Panc1 (cell line): ENCODE measurements around the gene PPP1R9A. TPM values are rescaled to one million over a fixed set of nuclear protein-coding genes. Genes with fewer than 3 reads are reported as not detected.
"Not testable (repeated sequence)": the region's sequence is repeated elsewhere in the genome, so short reads cannot be mapped to it uniquely, and the experiment has no call there.

ENCODE experiments used
- ATAC-seq: fragments of 200-7000 bp; cut with Tn5 transposase; 2 replicates; pipeline ENCODE4 v1.9.1; 2020; ENCODE audit warnings: mild to moderate bottlenecking, moderate library complexity
- BruUV-seq: library from RNA; stranded (reverse); fragments of 400-500 nt; replicated peaks from 2 replicates; lab custom pipeline; 2021; lab: Mats Ljungman, UMichigan
- CTCF ChIA-PET: fragments of 300-600 bp; sonication (Branson Sonifier 250); formaldehyde crosslinking; loops from one replicate; lab custom pipeline; 2022; ENCODE audit warnings: antibody characterized with exemption; lab: Charles Lee
- POLR2A ChIA-PET: fragments of 300-600 bp; sonication (Branson Sonifier 250); formaldehyde crosslinking; loops from one replicate; lab custom pipeline; 2022; ENCODE audit warnings: antibody characterized with exemption; lab: Charles Lee
- DNase-seq: peaks from one replicate; pipeline ENCODE4 v3.0.0-alpha.2; 2010; ENCODE audit warnings: low read depth, low spot score
- H3K27ac ChIP-seq: 2 replicates; pipeline ENCODE4 v1.5.1; 2011; ENCODE audit warnings: mild to moderate bottlenecking, low read length, inconsistent platforms
- H3K27me3 ChIP-seq: fragments of 200-500 bp; sonication (Bioruptor generic); 2 replicates; pipeline ENCODE4 v1.6.0; 2014; ENCODE audit warnings: low read length, inconsistent platforms; ENCODE audit not compliant: control insufficient read depth, insufficient read depth
- H3K36me3 ChIP-seq: fragments of 200-500 bp; sonication (Bioruptor generic); 2 replicates; pipeline ENCODE4 v1.5.1; 2014; ENCODE audit warnings: inconsistent platforms, mild to moderate bottlenecking, low read length, moderate library complexity; ENCODE audit not compliant: control insufficient read depth, insufficient read depth
- H3K4me1 ChIP-seq: 2 replicates; pipeline ENCODE4 v1.5.1; 2011; ENCODE audit warnings: inconsistent platforms, mild to moderate bottlenecking, low read length, moderate library complexity; ENCODE audit not compliant: control insufficient read depth, insufficient read depth
- H3K4me3 ChIP-seq, 2 experiments: 2 replicates each; pipeline ENCODE4 v1.5.1; 2011 to 2012; ENCODE audit warnings: low read depth in 2 of 2, low read length in 2 of 2, mild to moderate bottlenecking in 2 of 2, inconsistent platforms in 1 of 2, moderate library complexity in 1 of 2
- H3K9me3 ChIP-seq: fragments of 200-500 bp; sonication (Bioruptor generic); 2 replicates; pipeline ENCODE4 v1.5.1; 2014; ENCODE audit warnings: low read depth, mild to moderate bottlenecking, inconsistent platforms, low read length, moderate library complexity; ENCODE audit not compliant: control insufficient read depth, insufficient read depth
- CTCF ChIP-seq: fragments of 450-650 bp; IDR thresholded peaks from 2 replicates; pipeline ENCODE4 v1.5.1; 2017; ENCODE audit warnings: mild to moderate bottlenecking
- POLR2AphosphoS5 ChIP-seq: IDR thresholded peaks from 2 replicates; pipeline ENCODE4 v1.6.1; 2012; ENCODE audit warnings: mild to moderate bottlenecking, low read depth, low read length, moderate library complexity
- REST ChIP-seq, 2 experiments: IDR thresholded peaks; 2 replicates each; pipeline ENCODE4 v1.6.1; 2011 to 2012; ENCODE audit warnings: low read depth in 2 of 2, control low read depth in 1 of 2, low read length in 1 of 2, mild to moderate bottlenecking in 1 of 2, moderate library complexity in 1 of 2; ENCODE audit not compliant: insufficient read depth in 1 of 2
- SIN3A ChIP-seq: IDR thresholded peaks from 2 replicates; pipeline ENCODE4 v1.6.1; 2012; ENCODE audit warnings: low read depth, mild to moderate bottlenecking, low read length, moderate library complexity, borderline replicate concordance; ENCODE audit not compliant: insufficient read depth
- TCF7L2 ChIP-seq: IDR thresholded peaks from 2 replicates; pipeline ENCODE4 v1.6.1; 2011; ENCODE audit warnings: mild to moderate bottlenecking, low read depth, low read length, inconsistent platforms
- in situ Hi-C: cut with HindIII; loops from 2 replicates; pipeline ENCODE4 v1.10.0; 2016; ENCODE audit warnings: low sequenced_read_pairs, low pct_unique_long_range_greater_than_20kb
- intact Hi-C: fragments of 100-400 bp; cut with micrococcal nuclease; formaldehyde crosslinking; loops from one replicate; pipeline ENCODE4 v1.10.0; 2022; ENCODE audit not compliant: unreplicated experiment
- total RNA-seq: library from RNA; stranded (reverse); gene quantifications from one replicate; pipeline ENCODE4 v1.2.1, GENCODE V29; 2021; ENCODE audit not compliant: unreplicated experiment

Gene PPP1R9A
- total RNA-seq, 1 experiment from 2014 or later: 5.0 TPM

GRCh38 chr7:94999069-94999351 is 91.6 kb downstream of the PPP1R9A start:
- intact Hi-C loops: no loop called here
- H3K27me3 ChIP-seq: no peaks in the 10 kb centered on the region
- no peaks in the 10 kb centered on the region; the same call in 1 of the 2 replicates for H3K9me3 ChIP-seq
- DNase-seq (no peak), ATAC-seq (no peak)
- TF ChIP-seq CTCF (no peak), SIN3A (no peak), TCF7L2 (no peak), REST (IDR thresholded peaks at IDR 0.05; ENCODE audit: insufficient read depth in 1 of 2, low read depth in 2 of 2, low read length in 1 of 2) (no peak), POLR2AphosphoS5 (no peak)
- CTCF ChIA-PET: no interaction called here
- POLR2A ChIA-PET: no interaction called here
- no peak overlapping the region for H3K4me3 ChIP-seq
- H3K4me1 ChIP-seq: no peaks in the 10 kb centered on the region
- in situ Hi-C loops: no loop called here
- no peak overlapping the region for H3K27ac ChIP-seq
- BruUV-seq: no TSS peak
- H3K36me3 ChIP-seq: no peaks in the 10 kb centered on the region

GRCh38 chr7:94999601-95000000 is 92.2 kb downstream of the PPP1R9A start:
- H3K27ac ChIP-seq, POLR2A ChIA-PET, BruUV-seq, H3K36me3 ChIP-seq, intact Hi-C loops, H3K27me3 ChIP-seq, in situ Hi-C loops, H3K9me3 ChIP-seq, ATAC-seq, H3K4me3 ChIP-seq, H3K4me1 ChIP-seq, CTCF ChIA-PET, DNase-seq: not testable (repeated sequence)

- ChIA-PET POLR2A (interaction anchor here (0.8 kb wide), 1 partner anchor 37 kb away, joined by 13 read pairs; no protein-coding TSS in a partner anchor), CTCF (no interaction called here)
- Histone ChIP-seq H3K27ac (no peak overlapping the region), H3K4me3 (no peak overlapping the region), H3K36me3 (no peaks in the 10 kb centered on the region), H3K27me3 (no peaks in the 10 kb centered on the region), H3K4me1 (no peaks in the 10 kb centered on the region), H3K9me3 (no peaks in the 10 kb centered on the region)
- intact Hi-C loops (no loop called here), in situ Hi-C loops (no loop called here)
- no TSS peak for BruUV-seq
- ATAC-seq (no peak), DNase-seq (no peak)
- TF ChIP-seq CTCF: no peak
- no peak for TF ChIP-seq SIN3A
- TF ChIP-seq TCF7L2: no peak
- no peak for TF ChIP-seq POLR2AphosphoS5
- TF ChIP-seq REST (IDR thresholded peaks at IDR 0.05; ENCODE audit: insufficient read depth in 1 of 2, low read depth in 2 of 2, low read length in 1 of 2): no peak
Observed at GRCh38 chr7:95001258-95001657, 93.9 kb downstream of the PPP1R9A start.
